ENCODE measurements around the gene SSR1.
"Not testable (repeated sequence)": the region's sequence is repeated elsewhere in the genome, so short reads cannot be mapped to it uniquely, and the experiment has no call there.

SSR1 gene

DNA sequence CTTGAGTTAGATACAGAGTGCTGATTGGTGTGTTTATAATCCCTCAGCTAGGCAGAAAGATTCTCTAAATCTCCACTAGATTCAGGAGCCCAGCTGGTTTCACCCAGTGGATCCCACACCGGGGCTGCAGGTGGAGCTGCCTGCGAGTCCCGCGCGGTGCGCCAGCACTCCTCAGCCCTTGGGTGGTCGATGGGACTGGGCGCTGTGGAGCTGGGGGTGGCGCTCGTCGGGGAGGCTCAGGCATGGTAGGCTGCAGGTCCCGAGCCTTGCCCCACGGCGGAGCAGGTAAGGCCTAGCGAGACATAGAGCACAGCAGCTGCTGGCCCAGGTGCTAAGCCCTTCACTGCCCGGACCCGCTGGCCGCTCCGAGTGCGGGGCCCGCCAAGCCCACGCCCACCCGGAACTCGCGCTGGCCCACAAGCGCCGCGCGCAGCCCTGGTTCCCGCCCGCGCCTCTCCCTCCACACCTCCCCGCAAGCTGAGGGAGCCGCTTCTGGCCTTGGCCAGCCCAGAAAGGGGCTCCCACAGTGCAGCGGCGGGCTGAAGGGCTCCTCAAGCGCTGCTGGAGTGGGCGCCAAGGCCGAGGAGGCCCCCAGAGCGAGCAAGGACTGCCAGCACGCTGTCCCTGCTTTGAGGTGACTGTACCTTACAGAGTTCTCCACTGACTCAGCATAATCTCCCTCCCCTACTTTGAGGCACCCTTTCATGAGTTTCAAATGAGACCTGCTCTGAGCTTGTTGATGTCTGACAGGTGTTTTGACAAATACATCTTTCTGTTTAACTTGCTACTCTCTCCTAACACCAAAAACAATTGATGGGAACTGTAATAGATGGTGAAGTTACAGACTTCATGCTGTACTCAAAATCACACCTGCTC is 3.9 kb upstream of the SSR1 start:
- no peak for DNase-seq

DNA sequence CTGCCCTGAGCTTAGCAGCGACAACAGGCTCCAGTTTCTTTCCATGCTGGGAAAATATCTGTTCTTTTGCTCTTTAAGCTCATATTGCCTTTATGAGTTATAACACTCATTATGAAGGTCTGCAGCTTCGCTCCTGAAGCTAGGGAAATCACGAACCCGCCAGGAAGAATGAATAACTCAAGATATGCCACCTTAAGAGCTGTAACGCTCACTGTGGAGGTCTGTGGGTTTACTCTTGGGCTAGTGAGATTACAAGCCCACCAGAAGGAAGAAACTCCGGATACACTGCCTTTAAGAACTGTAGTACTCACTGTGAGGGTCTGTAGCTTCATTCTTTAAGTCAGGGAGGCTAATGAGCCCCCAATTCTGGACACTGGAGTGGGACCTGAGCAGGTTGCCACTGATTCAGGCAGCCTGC is 3.0 kb upstream of the SSR1 start:
- no peak for DNase-seq

DNA sequence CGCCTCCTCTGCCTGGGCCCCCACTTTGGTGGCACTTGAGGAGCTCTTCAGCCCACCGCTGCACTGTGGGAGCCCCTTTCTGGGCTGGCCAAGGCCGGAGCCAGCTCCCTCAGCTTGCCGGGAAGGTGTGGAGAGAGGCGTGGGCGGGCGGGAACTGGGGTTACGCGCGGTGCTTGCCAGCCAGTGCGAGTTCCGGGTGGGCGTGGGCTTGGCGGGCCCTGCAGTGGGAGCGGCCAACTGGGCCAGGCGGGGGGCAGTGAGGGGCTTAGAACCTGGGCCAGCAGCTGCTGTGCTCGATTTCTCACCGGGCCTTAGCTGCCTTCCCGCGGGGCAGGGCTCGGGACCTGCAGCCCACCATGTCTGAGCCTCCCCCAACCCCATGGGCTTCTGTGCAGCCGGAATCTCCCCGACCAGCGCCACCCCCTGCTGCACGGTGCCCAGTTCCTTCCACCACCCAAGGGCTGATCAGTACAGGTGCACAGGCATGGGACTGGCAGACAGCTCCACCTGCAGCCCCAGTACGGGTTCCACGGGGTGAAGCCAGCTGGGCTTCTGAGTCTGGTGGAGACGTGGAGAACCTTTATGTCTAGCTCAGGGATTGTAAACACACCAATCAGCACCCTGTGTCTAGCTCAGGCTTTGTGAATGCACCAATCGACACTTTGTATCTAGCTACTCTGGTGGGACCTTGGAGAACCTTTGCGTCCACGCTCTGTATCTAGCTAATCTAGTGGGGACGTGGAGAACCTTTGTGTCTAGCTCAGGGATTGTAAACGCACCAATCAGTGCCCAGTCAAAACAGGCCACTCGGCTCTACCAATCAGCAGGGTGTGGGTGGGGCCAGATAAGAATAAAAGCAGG is 2.3 kb upstream of the SSR1 start:
- not testable (repeated sequence) for DNase-seq

DNA sequence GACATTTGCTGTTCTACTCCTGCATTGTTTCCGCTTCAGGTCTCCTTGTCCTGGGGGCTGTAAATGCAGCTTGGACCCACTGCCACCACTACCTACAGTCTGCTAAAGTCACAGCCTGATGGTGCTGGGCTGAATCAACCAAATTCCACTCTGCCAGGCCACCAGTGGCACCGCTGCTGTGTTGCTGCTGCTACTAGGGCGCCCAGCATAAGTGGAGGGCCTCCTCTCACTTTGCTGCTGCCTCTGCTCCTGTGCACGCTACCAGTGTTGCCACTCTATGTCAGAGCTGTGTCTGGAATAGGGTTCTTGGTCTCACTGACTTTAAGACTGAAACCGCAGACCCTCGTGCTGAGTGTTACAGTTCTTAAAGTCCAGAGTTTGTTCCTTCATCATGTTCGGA is 1.4 kb upstream of the SSR1 start:
- no peak for DNase-seq

DNA sequence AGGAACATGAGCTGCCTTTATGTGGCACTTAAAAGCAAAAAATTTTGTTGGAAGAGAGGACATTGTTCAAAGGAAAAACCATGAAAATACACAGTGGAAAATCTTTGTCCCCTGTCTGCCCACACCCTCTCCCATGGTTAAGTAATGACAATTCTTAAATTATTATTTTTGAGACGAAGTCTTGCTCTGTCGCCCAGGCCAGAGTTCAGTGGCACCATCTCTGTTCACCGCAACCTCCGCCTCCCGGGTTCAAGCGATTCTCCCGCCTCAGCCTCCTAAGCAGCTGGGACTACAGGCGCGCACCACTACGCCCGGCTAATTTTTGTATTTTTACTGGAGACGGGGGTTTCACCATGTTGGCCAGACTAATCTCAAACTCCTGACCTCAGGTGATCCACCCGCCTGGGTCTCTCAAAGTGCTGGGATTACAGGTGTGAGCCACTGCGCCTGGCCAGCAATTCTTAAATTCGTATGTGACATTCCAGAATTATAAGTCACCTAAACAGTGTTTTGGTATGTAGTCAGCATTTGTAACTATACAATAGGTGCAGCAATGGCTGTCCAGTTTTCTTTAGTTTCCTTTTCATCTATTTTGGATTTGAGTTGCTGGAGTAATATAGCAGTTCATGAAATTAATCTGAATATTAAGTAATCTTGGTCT is 636 bp upstream of the SSR1 start:
- DNase-seq, result no peak

DNA sequence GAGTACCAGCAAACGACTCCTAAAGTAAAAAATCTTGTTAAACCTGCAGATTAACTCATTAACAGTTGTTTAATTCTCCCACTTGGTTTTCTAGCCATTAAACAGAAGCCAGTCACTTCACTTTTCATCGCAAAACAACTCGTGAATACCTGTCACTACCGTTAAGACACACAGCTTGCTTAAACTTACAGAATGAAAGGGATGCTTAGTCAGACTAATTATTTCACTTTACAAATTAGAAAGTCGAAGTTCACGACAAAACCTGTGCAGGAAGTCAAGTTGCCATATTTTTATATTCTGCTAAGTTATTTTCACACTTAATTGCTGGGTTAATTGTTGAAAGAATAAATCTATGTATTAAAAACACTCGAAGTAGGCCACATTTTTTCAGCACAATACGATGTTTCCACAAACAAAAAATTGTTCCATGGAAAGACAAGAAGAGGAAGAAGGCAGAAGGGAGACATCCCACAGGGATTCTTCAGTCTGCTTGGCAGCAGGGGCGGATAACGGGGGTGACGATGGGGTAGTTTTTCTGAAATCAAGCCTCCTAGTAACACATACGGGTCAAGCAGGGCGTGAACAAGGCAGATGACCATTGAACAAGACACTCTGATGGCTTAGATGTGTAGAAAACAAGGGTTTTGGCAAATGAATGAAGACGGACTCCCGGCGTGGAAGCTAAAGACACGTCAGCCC is 933 bp downstream of the SSR1 start:
- no peak for DNase-seq

DNA sequence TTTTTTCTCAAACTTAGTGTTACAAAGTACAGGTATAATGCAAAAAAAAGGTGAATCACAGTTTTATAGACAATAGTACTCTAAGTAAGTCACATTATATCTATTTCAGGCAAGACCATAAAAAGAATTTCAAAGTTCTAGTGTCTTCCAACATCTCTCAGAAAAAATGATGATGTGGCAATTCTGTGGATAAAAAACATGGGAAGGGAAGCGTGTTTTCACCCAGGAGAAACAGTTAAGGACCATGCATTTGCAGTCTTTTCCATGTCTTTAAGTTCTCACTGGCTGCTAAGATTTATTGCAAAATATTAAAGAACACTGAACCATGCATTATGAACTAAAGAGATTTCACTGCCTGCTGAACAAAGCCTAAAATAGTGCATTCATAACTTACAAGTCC is 1.8 kb downstream of the SSR1 start:
- DNase-seq, result no peak

DNA sequence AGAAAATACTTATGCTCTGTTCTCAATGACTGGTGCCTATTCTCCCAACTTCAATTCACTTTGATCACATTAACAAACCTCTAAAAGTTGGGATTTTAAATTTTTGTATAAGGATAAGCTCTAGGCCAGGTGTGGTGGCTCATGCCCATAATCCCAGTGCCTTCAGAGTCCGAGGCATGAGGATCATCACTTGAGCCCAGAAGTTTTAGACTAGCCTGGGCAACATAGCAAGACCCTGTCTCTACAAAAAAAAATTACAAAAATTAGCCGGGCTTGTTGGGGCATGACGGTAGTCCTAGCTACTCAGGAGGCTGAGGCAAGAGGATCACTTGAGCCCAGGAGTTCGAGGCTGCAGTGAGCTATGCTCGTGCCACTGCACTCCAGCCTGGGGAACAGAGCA is 3.9 kb downstream of the SSR1 start:
- DNase-seq, result no peak

DNA sequence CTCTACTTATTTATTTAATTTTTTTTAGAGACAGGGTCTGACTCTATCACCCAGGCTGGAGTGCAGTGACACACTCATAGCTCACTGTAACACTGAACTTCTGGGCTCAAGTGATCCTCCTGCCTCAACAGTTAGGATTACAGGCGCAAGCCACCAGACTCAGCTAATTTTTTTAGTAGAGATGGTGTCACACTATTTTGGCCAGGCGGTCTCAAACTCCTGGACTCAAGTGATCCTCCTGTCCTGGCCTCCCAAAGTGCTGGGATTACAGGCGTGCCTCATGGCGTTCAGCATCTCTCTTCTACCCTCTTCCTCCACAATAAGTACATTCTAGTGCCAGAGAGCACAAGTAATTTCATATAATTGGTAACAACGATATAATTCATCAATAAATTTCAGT is 5.5 kb downstream of the SSR1 start:
- DNase-seq, result no peak

DNA sequence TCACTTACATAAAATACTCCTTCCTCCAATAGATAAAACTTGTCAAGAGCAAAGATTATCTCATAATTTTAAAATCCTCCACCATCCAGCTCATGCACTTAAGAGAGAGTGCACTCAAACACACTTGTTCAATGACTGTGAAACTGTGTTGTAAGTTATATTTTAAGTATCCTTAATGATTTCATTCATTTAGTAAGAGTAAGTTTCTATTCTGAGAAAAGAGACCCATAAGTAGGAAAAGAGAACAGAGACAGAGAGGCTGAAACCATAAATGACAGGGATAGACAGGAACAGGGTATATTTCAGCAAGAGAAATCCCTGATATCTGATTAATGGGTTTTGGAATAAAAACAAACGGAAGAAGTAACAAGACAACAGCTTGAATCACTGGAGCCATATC is 8.2 kb downstream of the SSR1 start:
- no peak for DNase-seq

DNA sequence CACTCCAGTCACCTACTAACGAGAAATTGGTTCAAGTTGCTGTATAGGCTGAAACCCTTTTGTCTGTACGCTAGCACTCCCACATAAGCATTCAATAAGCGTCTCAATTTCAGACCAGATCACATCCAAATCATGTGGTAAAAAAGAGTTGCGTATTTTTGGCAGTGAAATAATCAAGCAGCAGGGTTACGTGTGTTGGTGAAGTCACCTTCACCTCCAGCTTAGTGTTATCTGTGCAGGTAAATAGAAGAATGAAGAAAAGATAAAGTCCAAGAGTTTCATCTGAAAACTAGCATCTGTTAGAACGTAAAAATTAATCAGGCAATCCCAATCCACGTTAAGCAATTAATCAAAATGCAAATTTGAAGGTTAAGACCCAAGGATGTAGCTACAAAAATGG is 11.3 kb downstream of the SSR1 start:
- DNase-seq, result no peak

DNA sequence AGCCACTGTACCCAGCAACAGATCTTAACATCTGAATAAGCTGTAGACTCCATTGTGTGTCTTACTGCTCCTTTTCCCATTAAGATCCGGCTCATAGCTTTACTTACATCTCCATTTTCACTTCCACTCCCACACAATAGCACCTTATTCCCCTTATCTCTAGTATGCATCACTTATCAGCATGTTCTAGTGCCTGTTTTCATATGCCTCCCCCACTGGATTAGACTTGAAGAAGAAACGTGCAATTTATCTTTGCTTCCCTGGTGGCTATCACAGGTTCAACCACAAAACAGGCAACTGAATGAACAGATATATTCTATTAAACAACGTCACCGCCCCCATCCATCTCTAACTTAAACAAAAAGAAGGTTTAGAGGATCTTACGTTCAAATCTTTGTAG is 12.1 kb downstream of the SSR1 start:
- no peak for DNase-seq

DNA sequence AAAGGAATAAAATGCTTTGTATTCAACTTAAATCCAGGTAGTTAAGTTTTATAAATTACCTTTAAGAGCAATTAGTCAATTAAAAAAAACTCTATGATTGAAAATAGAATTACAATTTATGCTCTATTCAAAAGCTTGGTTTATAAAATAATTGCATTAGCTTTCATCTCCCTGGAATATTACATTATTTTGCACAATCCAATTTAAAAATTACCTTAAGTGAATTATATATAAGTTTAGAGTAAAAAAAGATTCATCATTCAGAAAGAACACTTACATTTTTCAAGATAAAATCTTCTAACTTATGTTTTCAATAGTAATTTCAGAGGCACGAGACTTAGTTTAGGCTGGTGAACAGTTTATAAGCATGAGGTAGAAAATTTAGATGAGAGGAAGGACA is 14.9 kb downstream of the SSR1 start:
- DNase-seq, result no peak

DNA sequence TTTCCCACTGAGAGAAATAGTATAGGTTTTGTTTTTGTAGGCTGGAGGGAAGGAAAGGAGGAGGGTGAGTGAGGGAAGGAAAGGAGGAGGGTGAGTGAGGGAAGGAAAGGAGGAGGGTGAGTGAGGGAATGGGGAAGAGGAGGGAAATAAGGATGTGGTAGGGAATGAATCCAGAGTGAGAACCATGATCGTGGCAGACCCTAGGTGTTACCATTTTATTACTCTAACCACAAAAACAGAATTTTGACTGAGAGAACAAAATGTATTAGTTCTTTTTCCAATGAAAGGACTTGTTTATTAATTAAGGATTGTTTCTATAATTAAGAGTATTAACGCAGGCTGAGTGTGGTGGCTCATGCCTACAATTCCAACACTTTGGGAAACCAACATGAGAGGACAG is 16.4 kb downstream of the SSR1 start:
- DNase-seq, result no peak

DNA sequence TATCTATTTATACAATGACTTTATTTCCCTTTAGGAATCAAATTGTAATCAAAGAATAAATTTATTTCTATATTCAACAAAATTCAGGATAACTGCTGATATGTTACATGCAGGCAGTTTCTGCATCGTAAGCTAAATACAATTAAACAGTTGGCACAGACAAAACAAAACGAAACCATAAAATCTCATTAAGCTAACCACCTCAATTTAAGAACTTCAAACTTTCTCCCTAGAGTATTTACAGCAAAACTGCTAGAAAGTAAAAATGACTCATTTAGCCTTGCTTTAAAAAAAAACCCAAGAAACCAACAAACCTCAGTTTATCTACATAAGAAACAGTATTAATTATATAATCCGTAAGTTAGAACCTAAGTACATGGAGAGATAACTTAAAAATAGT is 17.1 kb downstream of the SSR1 start:
- DNase-seq, result no peak

DNA sequence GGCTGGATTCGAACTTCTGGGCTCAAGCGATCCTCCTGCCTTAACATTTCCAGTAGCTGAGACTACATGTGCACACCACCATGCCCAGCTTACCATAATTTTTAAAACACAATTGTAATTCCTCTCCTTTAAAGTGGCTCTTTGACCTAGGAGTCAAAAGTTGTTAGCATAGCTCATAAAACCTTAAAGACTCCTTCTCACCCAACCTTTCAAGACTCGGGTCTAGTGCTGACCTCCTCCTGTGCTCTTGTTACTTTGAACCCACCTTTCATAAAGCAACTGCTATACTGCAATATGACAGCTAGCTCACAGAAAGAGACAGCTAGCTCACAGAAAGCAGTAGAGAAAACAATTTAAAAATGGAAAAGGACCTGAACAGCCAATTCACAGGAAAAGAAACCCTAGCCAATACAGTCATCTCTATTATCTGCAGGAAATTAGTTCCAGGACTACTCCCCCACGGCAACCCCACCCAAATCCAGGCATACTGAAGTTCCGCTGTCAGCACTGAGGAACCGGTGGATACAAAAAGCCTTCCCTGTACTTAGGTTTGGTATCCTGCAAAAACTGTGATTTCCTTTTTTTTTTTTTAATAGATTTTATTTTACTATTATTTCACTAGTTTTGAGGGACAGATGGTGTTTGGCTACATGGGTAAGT is 20.3 kb downstream of the SSR1 start:
- no peak for DNase-seq

DNA sequence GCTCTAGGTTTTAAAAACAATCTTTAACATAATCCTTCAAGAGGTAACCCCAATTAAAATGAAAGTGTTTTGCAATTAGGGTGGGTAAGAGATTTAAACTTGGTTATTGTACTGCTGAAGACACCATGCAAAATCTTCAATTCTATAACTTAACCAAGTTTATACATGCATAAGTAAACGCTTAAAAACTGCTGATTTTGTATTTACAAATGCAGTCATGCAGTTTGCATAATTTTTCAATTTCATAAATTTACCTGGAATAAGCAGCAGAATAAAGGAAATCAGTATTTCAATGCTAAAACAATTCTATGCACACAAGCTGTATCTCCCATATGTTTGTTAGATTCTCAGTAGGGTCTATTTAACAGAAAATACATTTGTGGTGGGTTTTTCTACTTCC is 22.9 kb downstream of the SSR1 start:
- no peak for DNase-seq

DNA sequence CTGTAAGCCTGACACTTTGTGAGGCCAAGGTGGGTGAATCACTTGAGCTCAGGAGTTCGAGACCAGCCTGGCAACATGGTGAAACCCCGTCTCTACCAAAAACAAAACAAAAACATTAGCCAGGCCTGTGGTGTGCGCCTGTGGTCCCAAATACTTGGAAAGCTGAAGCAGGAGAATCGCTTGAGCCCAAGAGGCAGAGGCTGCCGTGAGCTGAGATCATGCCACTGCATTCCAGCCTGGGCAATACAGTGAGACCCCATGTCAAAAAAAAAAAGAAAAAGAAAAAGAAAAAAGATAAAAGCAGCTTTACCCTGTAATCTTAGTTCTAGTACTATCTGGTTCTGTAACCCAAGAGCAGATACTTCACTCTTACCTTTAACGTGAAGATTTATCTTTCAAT is 27.6 kb downstream of the SSR1 start:
- no peak for DNase-seq

DNA sequence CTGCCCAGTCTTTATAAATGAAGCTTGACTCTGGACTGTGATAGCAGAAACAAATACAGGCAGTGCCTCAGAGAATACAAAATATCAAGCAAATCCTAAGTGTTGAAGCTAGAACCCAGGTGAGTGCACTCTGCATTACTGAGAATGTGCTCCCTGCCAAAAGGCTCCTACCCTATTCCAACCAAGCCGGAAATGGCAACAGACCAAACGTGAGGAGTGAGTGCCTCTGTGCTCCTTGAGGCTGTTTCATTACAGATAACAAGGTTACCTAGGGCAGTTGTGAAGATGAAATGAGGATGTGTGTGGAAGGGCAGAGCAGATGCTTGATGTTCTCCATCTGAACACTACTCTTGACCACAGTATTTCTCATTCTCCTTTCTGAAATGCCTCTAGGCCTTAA is 29.3 kb downstream of the SSR1 start:
- DNase-seq, result no peak

DNA sequence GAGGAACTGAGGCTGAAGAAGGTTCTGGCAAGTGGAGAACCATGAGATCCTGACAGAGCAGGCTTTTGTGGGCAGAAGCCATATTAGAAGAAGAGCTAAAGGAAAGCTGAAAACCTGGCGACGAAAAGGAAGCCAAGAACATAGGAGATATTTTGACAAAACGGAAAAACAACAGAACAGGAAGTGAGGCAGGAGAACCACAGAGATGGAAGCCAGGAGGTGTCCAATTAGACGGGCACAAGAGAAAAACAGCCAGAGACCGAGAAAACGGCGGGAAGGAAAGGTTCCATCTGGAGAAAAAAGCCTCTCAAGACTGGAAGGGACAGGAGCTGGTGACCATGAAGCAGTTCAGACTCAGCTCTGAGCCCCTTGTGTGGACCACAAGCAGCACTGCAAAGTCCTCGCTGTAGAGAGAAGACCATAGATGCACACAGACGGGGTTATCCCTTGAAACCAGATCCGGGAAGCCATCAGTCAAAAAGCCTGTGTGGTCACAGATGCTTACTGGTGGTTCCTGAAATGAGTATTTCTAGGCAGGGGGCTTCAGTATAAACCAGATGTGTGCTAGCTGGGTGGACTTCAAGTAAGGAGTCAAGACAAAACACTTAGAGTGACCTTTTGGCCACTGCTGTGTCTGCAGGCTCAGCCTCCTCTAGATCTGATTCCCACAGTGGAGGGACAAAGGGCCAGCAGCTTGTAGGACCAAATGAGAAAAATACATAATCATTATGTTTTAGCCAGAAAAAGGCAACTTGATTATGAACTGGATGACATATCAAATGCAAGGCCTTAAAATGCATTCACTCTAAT is 30.7 kb downstream of the SSR1 start:
- no peak for DNase-seq

DNA sequence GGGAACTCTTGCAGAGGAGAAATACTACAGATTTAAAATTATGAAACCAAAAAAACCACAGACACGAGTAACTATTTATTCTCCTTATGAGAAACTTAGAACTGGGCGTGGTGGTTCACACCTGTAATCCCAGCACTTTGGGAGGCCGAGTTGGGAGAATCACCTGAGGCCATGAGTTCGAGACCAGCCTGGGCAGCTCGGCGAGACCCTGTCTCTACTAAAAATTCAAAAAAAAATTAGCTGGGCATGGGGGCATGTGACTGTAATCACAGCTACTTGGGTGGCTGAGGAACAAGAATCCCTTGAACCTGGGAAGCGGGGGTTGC is 36.8 kb downstream of the SSR1 start:
- DNase-seq, result no peak

DNA sequence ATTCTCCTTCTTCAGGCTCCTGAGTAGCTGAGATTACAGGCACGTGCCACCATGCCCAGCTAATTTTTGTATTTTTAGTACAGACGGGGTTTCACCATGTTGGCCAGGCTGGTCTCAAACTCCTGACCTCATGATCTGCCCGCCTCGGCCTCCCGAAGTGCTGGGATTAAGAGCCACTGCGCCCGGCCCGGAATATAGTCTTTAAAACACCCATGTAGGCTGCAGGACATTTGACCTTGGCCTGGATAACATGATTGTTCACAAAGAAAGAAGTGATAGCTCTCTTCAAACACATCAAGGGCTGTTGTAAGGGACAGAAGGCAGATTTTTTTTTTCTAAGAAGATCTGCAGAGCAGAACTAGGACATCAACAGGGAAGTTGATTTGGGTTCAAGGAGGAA is 38.5 kb downstream of the SSR1 start:
- not testable (repeated sequence) for DNase-seq
